HepG2 (cell line): Measurements from ENCODE around the gene BICDL2.

Source experiments
- CHD2 ChIP-seq: IDR thresholded peaks from 2 replicates; pipeline ENCODE4 v1.6.1; 2011; ENCODE audit warnings: low read depth, low read length, improper control_type of control experiment
- HNRNPK ChIP-seq: fragments of 200-400 bp; formaldehyde crosslinking; IDR thresholded peaks from 2 replicates; pipeline ENCODE4 v1.6.1; 2018; ENCODE audit warnings: low read length, low read depth, moderate library complexity, mild to moderate bottlenecking; ENCODE audit not compliant: poor library complexity, severe bottlenecking
- HOXD1 ChIP-seq: sonication (generic); formaldehyde crosslinking; IDR thresholded peaks from 2 replicates; pipeline ENCODE4 v1.5.0; 2020; ENCODE audit warnings: missing genetic modification reagents
- PPARG ChIP-seq: conservative IDR thresholded peaks from 2 replicates; pipeline ENCODE4 v1.6.1; 2016; ENCODE audit warnings: missing biosample characterization, missing genetic modification reagents
- ZC3H13 ChIP-seq: sonication (generic); formaldehyde crosslinking; IDR thresholded peaks from 2 replicates; pipeline ENCODE4 v1.8.1; 2023; ENCODE audit warnings: mild to moderate bottlenecking, missing genetic modification reagents, moderate library complexity
- ZNF850 ChIP-seq: sonication (generic); formaldehyde crosslinking; conservative IDR thresholded peaks from 2 replicates; pipeline ENCODE4 v1.9.0; 2021; ENCODE audit warnings: mild to moderate bottlenecking, missing genetic modification reagents
- TF ChIP-seq, protein P1 (sequence below): IDR thresholded peaks from 2 replicates; pipeline ENCODE4 v1.6.1; 2016; ENCODE audit warnings: low read depth, borderline replicate concordance

DNA sequence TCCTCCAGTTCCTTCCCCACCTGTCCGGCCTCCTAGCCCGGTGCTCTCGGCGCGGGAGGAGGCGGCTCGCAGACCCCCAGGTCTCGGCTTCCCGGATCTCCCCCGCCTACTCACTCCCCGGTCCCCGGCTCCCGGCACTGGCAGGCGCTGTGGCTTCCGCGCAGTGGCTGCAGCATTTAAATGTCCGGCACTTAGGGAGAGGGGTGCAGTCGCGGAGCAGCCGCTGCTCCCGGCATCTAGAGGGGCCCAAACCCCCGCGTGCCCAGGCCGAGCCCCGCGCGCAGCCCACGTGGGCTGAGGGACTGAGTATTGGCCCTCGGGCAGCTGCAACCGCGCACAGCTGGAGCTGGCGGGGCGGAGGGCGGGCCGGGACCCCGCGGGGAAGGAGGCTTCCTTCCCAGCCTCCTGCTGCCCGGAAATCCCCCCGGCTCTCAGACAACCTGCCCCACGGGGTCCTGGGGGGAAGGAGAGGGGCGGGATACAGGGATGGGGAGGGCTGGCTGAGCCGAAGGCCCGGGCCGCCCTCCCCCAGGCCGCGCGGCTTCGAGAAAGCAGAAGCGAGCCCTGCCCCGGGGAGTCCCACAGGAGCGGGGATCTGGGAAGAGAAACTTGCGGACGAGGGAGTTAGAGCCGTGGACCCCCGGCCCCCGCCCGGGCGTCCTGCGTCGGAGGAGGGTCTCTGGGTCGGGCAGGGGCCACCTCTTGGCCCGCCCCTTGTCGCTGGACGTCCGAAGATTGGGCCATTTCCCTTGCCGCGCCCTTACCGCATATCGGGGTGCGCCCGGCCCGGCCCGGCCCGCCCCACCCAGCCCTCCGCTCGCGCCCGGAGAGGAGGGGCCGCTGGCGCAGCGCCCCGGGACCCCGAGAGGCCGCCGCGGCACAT lies 9.3 kb upstream of the BICDL2 start, which contains the start of gene MMP25:
- TF ChIP-seq ZC3H13 (CRISPR knock-in tag) (no peak), CHD2 (no peak), PPARG (CRISPR knock-in tag) (no peak), ZNF850 (no peak), HNRNPK (peak; percentile 15), HOXD1 (no peak)
- TF ChIP-seq, protein P1, sequence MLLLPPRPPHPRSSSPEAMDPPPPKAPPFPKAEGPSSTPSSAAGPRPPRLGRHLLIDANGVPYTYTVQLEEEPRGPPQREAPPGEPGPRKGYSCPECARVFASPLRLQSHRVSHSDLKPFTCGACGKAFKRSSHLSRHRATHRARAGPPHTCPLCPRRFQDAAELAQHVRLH, result no peak
